Body of pancreas (tissue), 4 donors: Measurements from ENCODE around the gene BOLA2B.

ENCODE experiments used
- POLR2A ChIP-seq, 3 donors: fragments of 450-650 bp; IDR thresholded peaks; one replicate each; pipeline ENCODE4 v1.6.1; 2016; ENCODE audit warnings: antibody characterized with exemption in 3 of 3, mild to moderate bottlenecking in 2 of 3
- TF ChIP-seq, protein P1 (sequence below), 7 experiments: fragments of 450-650 bp in 4 of 7; fragments of 200-600 bp in 3 of 7; sonication (generic) in 3 of 7; IDR thresholded peaks; one replicate each; pipeline ENCODE4 v1.5.1; 2016 to 2019; ENCODE audit warnings: antibody characterized with exemption in 7 of 7

DNA sequence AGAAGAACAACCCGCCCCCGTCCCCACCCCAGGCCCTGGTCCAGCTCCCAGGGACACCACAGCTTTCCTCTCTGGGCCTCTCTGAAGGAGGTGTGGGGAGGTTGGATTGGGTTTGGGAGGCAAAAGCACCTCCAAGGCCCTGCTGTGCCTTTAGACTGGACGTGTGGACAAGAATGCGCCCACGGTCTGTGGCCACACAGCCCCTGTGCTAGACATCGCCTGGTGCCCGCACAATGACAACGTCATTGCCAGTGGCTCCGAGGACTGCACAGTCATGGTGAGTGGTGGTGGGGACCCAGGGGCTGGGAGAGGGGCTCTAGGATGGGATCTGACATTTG is 7.1 kb downstream of the BOLA2B start:
- TF ChIP-seq, protein P1, sequence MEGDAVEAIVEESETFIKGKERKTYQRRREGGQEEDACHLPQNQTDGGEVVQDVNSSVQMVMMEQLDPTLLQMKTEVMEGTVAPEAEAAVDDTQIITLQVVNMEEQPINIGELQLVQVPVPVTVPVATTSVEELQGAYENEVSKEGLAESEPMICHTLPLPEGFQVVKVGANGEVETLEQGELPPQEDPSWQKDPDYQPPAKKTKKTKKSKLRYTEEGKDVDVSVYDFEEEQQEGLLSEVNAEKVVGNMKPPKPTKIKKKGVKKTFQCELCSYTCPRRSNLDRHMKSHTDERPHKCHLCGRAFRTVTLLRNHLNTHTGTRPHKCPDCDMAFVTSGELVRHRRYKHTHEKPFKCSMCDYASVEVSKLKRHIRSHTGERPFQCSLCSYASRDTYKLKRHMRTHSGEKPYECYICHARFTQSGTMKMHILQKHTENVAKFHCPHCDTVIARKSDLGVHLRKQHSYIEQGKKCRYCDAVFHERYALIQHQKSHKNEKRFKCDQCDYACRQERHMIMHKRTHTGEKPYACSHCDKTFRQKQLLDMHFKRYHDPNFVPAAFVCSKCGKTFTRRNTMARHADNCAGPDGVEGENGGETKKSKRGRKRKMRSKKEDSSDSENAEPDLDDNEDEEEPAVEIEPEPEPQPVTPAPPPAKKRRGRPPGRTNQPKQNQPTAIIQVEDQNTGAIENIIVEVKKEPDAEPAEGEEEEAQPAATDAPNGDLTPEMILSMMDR (IDR thresholded peaks at IDR 0.05): no peak
- TF ChIP-seq POLR2A (IDR thresholded peaks at IDR 0.05): no peak
